Endodermal cell (in vitro differentiated cells): ENCODE measurements around the gene RAP1GAP2. TPM values are rescaled to one million over a fixed set of nuclear protein-coding genes. Genes with fewer than 3 reads are reported as not detected.

Experiments used
- DNase-seq: peaks from one replicate; pipeline ENCODE4 v3.0.0-alpha.2; 2017
- H3K27ac ChIP-seq: 2 replicates; pipeline ENCODE4 v1.5.1; 2013; ENCODE audit warnings: mild to moderate bottlenecking, low read depth, low read length, moderate library complexity
- H3K27me3 ChIP-seq: 2 replicates; pipeline ENCODE4 v1.6.1; 2013; ENCODE audit warnings: mild to moderate bottlenecking, low read length, moderate library complexity; ENCODE audit not compliant: insufficient read depth, control insufficient read depth, poor library complexity, severe bottlenecking
- H3K36me3 ChIP-seq: 2 replicates; pipeline ENCODE4 v1.7.0; 2013; ENCODE audit warnings: mild to moderate bottlenecking, low read length, moderate library complexity; ENCODE audit not compliant: control insufficient read depth, insufficient read depth
- H3K4me1 ChIP-seq: one replicate; pipeline ENCODE4 v1.7.0; 2013; ENCODE audit warnings: low read length; ENCODE audit not compliant: control insufficient read depth, insufficient read depth
- H3K4me3 ChIP-seq: 2 replicates; pipeline ENCODE4 v1.5.1; 2013; ENCODE audit warnings: mild to moderate bottlenecking, low read length, moderate library complexity
- H3K9ac ChIP-seq: 2 replicates; pipeline ENCODE4 v1.6.1; 2013; ENCODE audit warnings: mild to moderate bottlenecking, low read length, moderate library complexity; ENCODE audit not compliant: poor library complexity, severe bottlenecking; ENCODE audit errors: extremely low read depth
- H3K9me3 ChIP-seq: 2 replicates; pipeline ENCODE4 v1.6.1; 2013; ENCODE audit warnings: mild to moderate bottlenecking, low read length, moderate library complexity; ENCODE audit not compliant: control insufficient read depth
- H3K27ac Mint-ChIP-seq: 2 replicates; pipeline ENCODE4 v1.8.0; 2020; ENCODE audit warnings: mixed read lengths
- H3K27me3 Mint-ChIP-seq: 2 replicates; pipeline ENCODE4 v1.8.0; 2021; ENCODE audit warnings: mild to moderate bottlenecking, mixed read lengths; ENCODE audit not compliant: insufficient read depth
- H3K36me3 Mint-ChIP-seq: 2 replicates; pipeline ENCODE4 v1.8.0; 2020; ENCODE audit warnings: low read depth, mixed read lengths
- H3K4me1 Mint-ChIP-seq: 2 replicates; pipeline ENCODE4 v1.8.0; 2020; ENCODE audit warnings: mixed read lengths
- H3K4me3 Mint-ChIP-seq: 2 replicates; pipeline ENCODE4 v1.8.0; 2020; ENCODE audit warnings: mild to moderate bottlenecking, moderate library complexity, mixed read lengths
- H3K9me3 Mint-ChIP-seq: 2 replicates; pipeline ENCODE4 v1.8.0; 2020; ENCODE audit warnings: mild to moderate bottlenecking, mixed read lengths
- CTCF ChIP-seq: fragments of 200-600 bp; sonication (generic); conservative IDR thresholded peaks from 2 replicates; pipeline ENCODE4 v1.5.0; 2021; ENCODE audit warnings: antibody characterized with exemption, mild to moderate bottlenecking
- WGBS, 2 experiments: methylation state at CpG; one replicate each; pipeline versions ENCODE4 v1.1.5 to v1.1.7; 2013; ENCODE audit warnings: missing lambda C conversion rate in 2 of 2, mixed read lengths in 1 of 2; ENCODE audit not compliant: insufficient coverage in 1 of 2, insufficient read length in 1 of 2; 5-methylcytosine and 5-hydroxymethylcytosine counted together
- total RNA-seq, 2 donors: library from RNA; stranded (reverse); fragmentation: NEBNext Ultra II Directional in 1 of 2; extraction: Animal tissue kit (Norgen Biotek cat#: 25700) in 1 of 2; gene quantifications; 2 replicates in 1 of 2; 3 replicates in 1 of 2; pipeline ENCODE4 v1.2.1, GENCODE V29; 2021

The RAP1GAP2 gene
- total RNA-seq, 2 donors from 2014 or later, result 18.0 to 44.3 TPM

GRCh38 chr17:2971851-2972250 is 175.6 kb downstream of the RAP1GAP2 start:
- H3K4me1 ChIP-seq, result no peaks in the 10 kb centered on the region
- no peak for DNase-seq
- H3K27ac ChIP-seq, result no peak overlapping the region
- no peak overlapping the region for H3K27ac Mint-ChIP-seq
- no peak overlapping the region for H3K4me3 Mint-ChIP-seq
- no peaks in the 10 kb centered on the region for H3K4me1 Mint-ChIP-seq
- no peaks in the 10 kb centered on the region for H3K36me3 ChIP-seq
- no peaks in the 10 kb centered on the region for H3K9me3 ChIP-seq
- no peak overlapping the region for H3K9ac ChIP-seq
- peaks cover 20% of the 10 kb centered on the region for H3K36me3 Mint-ChIP-seq
- H3K9me3 Mint-ChIP-seq, result no peaks in the 10 kb centered on the region
- H3K4me3 ChIP-seq, result no peak overlapping the region
- no peak for TF ChIP-seq CTCF
- H3K27me3 Mint-ChIP-seq, result no peaks in the 10 kb centered on the region
- WGBS, 2 experiments, result 83 to 96% methylated on average over 2 of the region's 2 CpGs
- no peaks in the 10 kb centered on the region for H3K27me3 ChIP-seq

- H3K36me3 ChIP-seq, result no peaks in the 10 kb centered on the region
- no peak for TF ChIP-seq CTCF
- H3K4me3 Mint-ChIP-seq, result no peak overlapping the region
- no peaks in the 10 kb centered on the region for H3K9me3 ChIP-seq
- H3K27me3 Mint-ChIP-seq, result no peaks in the 10 kb centered on the region
- H3K27me3 ChIP-seq, result no peaks in the 10 kb centered on the region
- H3K9ac ChIP-seq, result no peak overlapping the region
- 91 to 94% methylated on average over 3 to 4 of the region's 4 CpGs for WGBS, 2 experiments
- no peaks in the 10 kb centered on the region for H3K4me1 Mint-ChIP-seq
- H3K27ac Mint-ChIP-seq, result no peak overlapping the region
- DNase-seq, result no peak
- peaks cover 15% of the 10 kb centered on the region for H3K36me3 Mint-ChIP-seq
- no peaks in the 10 kb centered on the region for H3K4me1 ChIP-seq
- H3K9me3 Mint-ChIP-seq, result no peaks in the 10 kb centered on the region
- H3K27ac ChIP-seq, result no peak overlapping the region
- no peak overlapping the region for H3K4me3 ChIP-seq
Measured at GRCh38 chr17:2972749-2973148, 176.5 kb downstream of the RAP1GAP2 start.

GRCh38 chr17:2974347-2974746 is 178.1 kb downstream of the RAP1GAP2 start:
- Histone ChIP-seq H3K36me3 (no peaks in the 10 kb centered on the region), H3K4me3 (no peak overlapping the region), H3K4me1 (no peaks in the 10 kb centered on the region), H3K9me3 (no peaks in the 10 kb centered on the region), H3K27me3 (no peaks in the 10 kb centered on the region), H3K9ac (no peak overlapping the region), H3K27ac (no peak overlapping the region)
- DNase-seq, result no peak
- H3K36me3 Mint-ChIP-seq, result peaks cover 11% of the 10 kb centered on the region
- no peaks in the 10 kb centered on the region for H3K4me1 Mint-ChIP-seq
- no peak overlapping the region for H3K4me3 Mint-ChIP-seq
- TF ChIP-seq CTCF, result no peak
- 100% methylated on average over 1 of the region's 1 CpG for WGBS, 2 experiments
- H3K27ac Mint-ChIP-seq, result no peak overlapping the region
- H3K9me3 Mint-ChIP-seq, result no peaks in the 10 kb centered on the region
- no peaks in the 10 kb centered on the region for H3K27me3 Mint-ChIP-seq
